Smooth muscle cell (in vitro differentiated cells): ENCODE measurements around the gene SH2D3A. TPM values are rescaled to one million over a fixed set of nuclear protein-coding genes. Genes with fewer than 3 reads are reported as not detected.

Experiments used
- DNase-seq: peaks from one replicate; lab custom pipeline; 2025; ENCODE audit not compliant: unreplicated experiment; lab: John Stamatoyannopoulos, UW
- H2AFZ ChIP-seq: fragments of 200-600 bp; sonication (generic); 2 replicates; pipeline ENCODE4 v1.6.0; 2016; ENCODE audit warnings: antibody characterized with exemption, low read depth, mild to moderate bottlenecking
- H3F3A ChIP-seq: fragments of 200-600 bp; sonication (generic); 2 replicates; pipeline ENCODE4 v1.6.0; 2017; ENCODE audit warnings: antibody characterized with exemption, low read depth
- H3K27ac ChIP-seq: fragments of 200-600 bp; sonication (generic); 2 replicates; pipeline ENCODE4 v1.5.1; 2016; ENCODE audit warnings: low read depth, mild to moderate bottlenecking
- H3K27me3 ChIP-seq: fragments of 200-600 bp; sonication (generic); 2 replicates; pipeline ENCODE4 v1.6.1; 2016; ENCODE audit warnings: low read depth, mild to moderate bottlenecking
- H3K36me3 ChIP-seq: fragments of 200-600 bp; sonication (generic); 2 replicates; pipeline ENCODE4 v1.5.1; 2016; ENCODE audit warnings: low read depth
- H3K4me1 ChIP-seq: fragments of 200-600 bp; sonication (generic); 2 replicates; pipeline ENCODE4 v1.5.1; 2016; ENCODE audit warnings: low read depth
- H3K4me2 ChIP-seq: fragments of 200-600 bp; sonication (generic); 2 replicates; pipeline ENCODE4 v1.6.0; 2016; ENCODE audit warnings: mild to moderate bottlenecking
- H3K4me3 ChIP-seq: fragments of 200-600 bp; sonication (generic); 2 replicates; pipeline ENCODE4 v1.5.1; 2016; ENCODE audit warnings: mild to moderate bottlenecking
- H3K79me2 ChIP-seq: fragments of 200-600 bp; sonication (generic); 2 replicates; pipeline ENCODE4 v1.6.0; 2016; ENCODE audit warnings: low read depth, mild to moderate bottlenecking
- H3K9ac ChIP-seq: fragments of 200-600 bp; sonication (generic); 2 replicates; pipeline ENCODE4 v1.6.0; 2016; ENCODE audit warnings: low read depth
- H3K9me3 ChIP-seq: fragments of 200-600 bp; sonication (generic); replicated peaks from 2 replicates; pipeline ENCODE4 v1.5.1; 2016; ENCODE audit warnings: low read depth
- H4K20me1 ChIP-seq: fragments of 200-600 bp; sonication (generic); 2 replicates; pipeline ENCODE4 v1.6.0; 2016; ENCODE audit warnings: low read depth
- CTCF ChIP-seq: fragments of 200-600 bp; sonication (generic); IDR thresholded peaks from 2 replicates; pipeline ENCODE4 v1.5.1; 2017; ENCODE audit warnings: borderline replicate concordance, mild to moderate bottlenecking, antibody characterized with exemption; ENCODE audit not compliant: insufficient read depth, poor library complexity, severe bottlenecking
- WGBS: methylation state at CpG from one replicate; pipeline ENCODE4 v1.1.7; 2016; ENCODE audit warnings: low lambda C conversion rate; 5-methylcytosine and 5-hydroxymethylcytosine counted together
- polyA plus RNA-seq: library from polyadenylated mRNA; unstranded; fragments of >200 nt; fragmentation: Nextera tagmentation; extraction: Ambion mirVana; gene quantifications from 2 replicates; pipeline ENCODE4 v1.2.1, GENCODE V29; 2016
- total RNA-seq: library from RNA; depleted of rRNA; stranded (reverse); fragments of >200 nt; gene quantifications from 2 replicates; pipeline ENCODE4 v1.2.3, GENCODE V29; 2014

The SH2D3A gene
- total and polyA plus RNA-seq, 2 experiments from 2014 or later, result 6.2 to 9.3 TPM

GRCh38 chr19:6740589-6741343, 26.5 kb downstream of the SH2D3A start:
- Histone ChIP-seq H2AFZ (peak overlapping the region; percentile 31), H3K4me3 (peak overlapping the region; percentile 92), H3K36me3 (no peaks in the 10 kb centered on the region), H3K9ac (peak overlapping the region; percentile 81), H3K9me3 (no peaks in the 10 kb centered on the region), H3K4me2 (peak overlapping the region; percentile 93), H3F3A (peaks cover 27% of the 10 kb centered on the region), H4K20me1 (peaks cover 43% of the 10 kb centered on the region), H3K27ac (peak overlapping the region; percentile 79), H3K27me3 (no peaks in the 10 kb centered on the region), H3K4me1 (peaks cover 60% of the 10 kb centered on the region), H3K79me2 (peaks cover 28% of the 10 kb centered on the region)
- no peak for TF ChIP-seq CTCF
- peak; percentile 58 for DNase-seq
- 2% methylated on average over 39 of the region's 46 CpGs for WGBS

GRCh38 chr19:6739883-6740588, 27.2 kb downstream of the SH2D3A start:
- Histone ChIP-seq H3K4me3 (peak overlapping the region; percentile 92), H3K9me3 (no peaks in the 10 kb centered on the region), H3K79me2 (peaks cover 28% of the 10 kb centered on the region), H3K27ac (peak overlapping the region; percentile 79), H3K4me1 (peaks cover 60% of the 10 kb centered on the region), H2AFZ (peak overlapping the region; percentile 52), H3F3A (peaks cover 30% of the 10 kb centered on the region), H3K9ac (peak overlapping the region; percentile 81), H4K20me1 (peaks cover 36% of the 10 kb centered on the region), H3K4me2 (peak overlapping the region; percentile 93), H3K27me3 (no peaks in the 10 kb centered on the region), H3K36me3 (no peaks in the 10 kb centered on the region)
- no peak for TF ChIP-seq CTCF
- WGBS, result under 1% methylated on average over 20 of the region's 34 CpGs
- DNase-seq, result no peak

- H3K36me3 ChIP-seq, result no peaks in the 10 kb centered on the region
- H3K27me3 ChIP-seq, result no peaks in the 10 kb centered on the region
- peak within 1 kb of the TSS; percentile 81 for H3K9ac ChIP-seq
- H3K27ac ChIP-seq, result peak within 1 kb of the TSS; percentile 79
- TF ChIP-seq CTCF, result no peak
- peaks cover 30% of the 10 kb centered on the region for H4K20me1 ChIP-seq
- WGBS, result 2% methylated on average over 19 of the region's 47 CpGs
- peaks cover 54% of the 10 kb centered on the region for H3K4me1 ChIP-seq
- peak within 1 kb of the TSS; percentile 92 for H3K4me3 ChIP-seq
- peaks cover 28% of the 10 kb centered on the region for H3K79me2 ChIP-seq
- peak within 1 kb of the TSS; percentile 86 for H2AFZ ChIP-seq
- peaks cover 30% of the 10 kb centered on the region for H3F3A ChIP-seq
- peak; percentile 79 for DNase-seq
- no peaks in the 10 kb centered on the region for H3K9me3 ChIP-seq
- peak within 1 kb of the TSS; percentile 93 for H3K4me2 ChIP-seq
These were observed 27.8 kb downstream of the SH2D3A start, which contains the start of gene TRIP10 for GRCh38 chr19:6739390-6739882. TSS of gene TRIP10 (plus strand) at chr19:6739680. CDS start at chr19:6739762, 82 bp downstream.
